ENCODE data around the gene FCER1G. TPM values are rescaled to one million over a fixed set of nuclear protein-coding genes. Genes with fewer than 3 reads are reported as not detected.

FCER1G gene
- total and polyA plus RNA-seq, 2 of the 4 experiments (the other 2 are of a cell fraction): 0.44 TPM; not detected in 1

- no peak for TF ChIP-seq CEBPB (IDR thresholded peaks at IDR 0.05; ENCODE audit: low read depth, low read length)
Measured at GRCh38 chr1:161227196-161227871, 12.2 kb downstream of the FCER1G start (continued).

- no peak overlapping the region for H3K4ac ChIP-seq (ENCODE audit: low read depth, low read length)
- H3K9me1 ChIP-seq (ENCODE audit: insufficient read depth, low read length): peaks cover 8% of the 10 kb centered on the region; the same call in 1 of the 2 replicates
- no peak overlapping the region for H3K14ac ChIP-seq (replicated peaks; ENCODE audit: low read depth, low read length)
- in situ Hi-C loops (cut with MboI; ENCODE audit: low sequenced_read_pairs) (loop anchor here (5.0 kb wide), 2 partner anchors 64 to 154 kb away; no protein-coding TSS in a partner anchor), intact Hi-C loops (cut with micrococcal nuclease) (no loop called here), dilution Hi-C loops (cut with HindIII; ENCODE audit: low sequenced_read_pairs, unreplicated experiment) (no loop called here)
- H3K23ac ChIP-seq (ENCODE audit: low read depth, low read length): no peak overlapping the region
- ATAC-seq (ENCODE audit: low read depth) (no peak), DNase-seq (no peak)
- peaks cover 9% of the 10 kb centered on the region; the same call in 1 of the 2 replicates for H3K4me1 ChIP-seq (ENCODE audit: control insufficient read depth, insufficient read depth, low read length)
- H3K27ac ChIP-seq (ENCODE audit: insufficient read depth, low read length): no peak overlapping the region
- H4K8ac ChIP-seq (ENCODE audit: low read depth in 2 of 2, low read length in 2 of 2): no peak overlapping the region
- no TSS peak for BruUV-seq (replicated peaks)
- H2BK20ac ChIP-seq (ENCODE audit: low read depth, low read length): no peak overlapping the region
- no peak overlapping the region for H3K4me3 ChIP-seq (ENCODE audit: insufficient read depth, low read depth, low read length)
- no peak overlapping the region for H3K18ac ChIP-seq (ENCODE audit: low read depth, low read length)
- no peak overlapping the region for H4K91ac ChIP-seq (ENCODE audit: insufficient read depth, low read depth, low read length)
- no peak overlapping the region for H2BK15ac ChIP-seq (ENCODE audit: low read depth, low read length)
- POLR2A ChIA-PET (ENCODE audit: unreplicated experiment): no interaction called here
- H2AK5ac ChIP-seq (ENCODE audit: low read depth, low read length): no peak overlapping the region
- WGBS, 2 experiments (ENCODE audit: extremely low coverage in 2 of 2, insufficient read length in 1 of 2): no CpG with 5 or more reads among the region's 7 CpGs
- H3K79me1 ChIP-seq (ENCODE audit: low read depth in 1 of 2, low read length in 2 of 2): peaks cover 9 to 17% of the 10 kb centered on the region in 2 experiments; a peak in 3 of 4 replicates
- no peak overlapping the region for H4K5ac ChIP-seq (ENCODE audit: low read depth, low read length)
- no peak overlapping the region for H2AFZ ChIP-seq (replicated peaks; ENCODE audit: low read length, poor library complexity)
- H3K27me3 ChIP-seq (ENCODE audit: control insufficient read depth, insufficient read depth, low read length): no peaks in the 10 kb centered on the region
- CTCF ChIA-PET: interaction anchor here (0.6 to 1.1 kb wide), 2 partner anchors 63 to 75 kb away, joined by 3 to 5 read pairs; no protein-coding TSS in a partner anchor
- no peak overlapping the region for H3K4me2 ChIP-seq (ENCODE audit: low read depth, low read length)
- H2BK5ac ChIP-seq (ENCODE audit: low read depth, low read length, poor library complexity, severe bottlenecking): no peak overlapping the region
- no peaks in the 10 kb centered on the region for H4K20me1 ChIP-seq (ENCODE audit: insufficient read depth, low read length)
- H3K9me3 ChIP-seq (ENCODE audit: control insufficient read depth, insufficient read depth, low read length): no peaks in the 10 kb centered on the region
- H3K9ac ChIP-seq (ENCODE audit: low read depth, low read length): no peak overlapping the region
- H2BK120ac ChIP-seq (ENCODE audit: low read depth, low read length): no peak overlapping the region
- no peak overlapping the region for H3K56ac ChIP-seq (ENCODE audit: extremely low read depth, insufficient read depth, low read length)
- H2AK9ac ChIP-seq (replicated peaks; ENCODE audit: low read depth, low read length, poor library complexity): no peak overlapping the region
- H3K36me3 ChIP-seq (ENCODE audit: control insufficient read depth, insufficient read depth, low read length): peaks cover 19% of the 10 kb centered on the region
- no peak for TF ChIP-seq POLR2A (IDR thresholded peaks at IDR 0.05; ENCODE audit: low read depth, low read length)
- no peak for TF ChIP-seq USF2 (IDR thresholded peaks at IDR 0.05; ENCODE audit: low read depth, low read length)
- no peak for TF ChIP-seq CEBPB (IDR thresholded peaks at IDR 0.05; ENCODE audit: low read depth, low read length)
- no peak for TF ChIP-seq NFE2L2 (IDR thresholded peaks at IDR 0.05; ENCODE audit: low read depth, low read length)
- no peak for TF ChIP-seq RAD21 (IDR thresholded peaks at IDR 0.05; ENCODE audit: low read length)
- no peak for TF ChIP-seq SMC3 (IDR thresholded peaks at IDR 0.05; ENCODE audit: low read depth, low read length)
- no peak for TF ChIP-seq FOS (IDR thresholded peaks at IDR 0.05; ENCODE audit: low read depth, low read length)
- TF ChIP-seq BHLHE40 (IDR thresholded peaks at IDR 0.05; ENCODE audit: low read depth, low read length): no peak
- no peak for TF ChIP-seq MXI1 (IDR thresholded peaks at IDR 0.05; ENCODE audit: borderline replicate concordance, low read depth, low read length)
- TF ChIP-seq CHD1 (IDR thresholded peaks at IDR 0.05; ENCODE audit: low read depth, low read length): no peak
- TF ChIP-seq RFX5 (IDR thresholded peaks at IDR 0.05; ENCODE audit: low read depth, low read length): no peak
- no peak for TF ChIP-seq MAFK (IDR thresholded peaks at IDR 0.05; ENCODE audit: low read depth, low read length)
- no peak for TF ChIP-seq ELK1 (IDR thresholded peaks at IDR 0.05; ENCODE audit: borderline replicate concordance, low read depth, low read length)
- TF ChIP-seq CTCF (conservative IDR thresholded peaks at IDR 0.05; ENCODE audit: low read depth, low read length): no peak
Measured at GRCh38 chr1:161228032-161228431, 12.9 kb downstream of the FCER1G start.

Data from IMR-90 (cell line).